Loucy (cell line): ENCODE results near the gene RHOG.

Experiments used
- CTCF ChIP-seq: fragments of 200-600 bp; sonication (generic); conservative IDR thresholded peaks from 2 replicates; pipeline ENCODE4 v1.5.1; 2014; ENCODE audit warnings: mild to moderate bottlenecking, antibody characterized with exemption, low read length
- EZH2phosphoT487 ChIP-seq: fragments of 200-600 bp; IDR thresholded peaks from 2 replicates; pipeline ENCODE4 v1.6.1; 2018; ENCODE audit warnings: antibody characterized with exemption, mild to moderate bottlenecking, moderate library complexity, borderline replicate concordance

GRCh38 chr11:3823762-3824506 is 16.8 kb downstream of the RHOG start:
- TF ChIP-seq CTCF (no peak), EZH2phosphoT487 (no peak)
